Trophoblast cell (in vitro differentiated cells and primary cell): ENCODE measurements around the gene ACVR1B.
A peak's percentile ranks its signal among the peaks of the same experiment; 100 is the strongest.

Experiments used
- DNase-seq, 2 donors: peaks; one replicate each; pipeline ENCODE4 v3.0.0-alpha.2; 2016
- H2AFZ ChIP-seq: 2 replicates; pipeline ENCODE4 v1.6.1; 2013; ENCODE audit warnings: low read length, moderate library complexity, mild to moderate bottlenecking; ENCODE audit not compliant: insufficient read depth, poor library complexity
- H2AK5ac ChIP-seq: 2 replicates; pipeline ENCODE4 v1.6.1; 2013; ENCODE audit warnings: mild to moderate bottlenecking, low read length
- H2BK120ac ChIP-seq: 2 replicates; pipeline ENCODE4 v1.6.1; 2013; ENCODE audit warnings: low read length, mild to moderate bottlenecking, moderate library complexity; ENCODE audit not compliant: insufficient read depth, poor library complexity
- H2BK12ac ChIP-seq: 2 replicates; pipeline ENCODE4 v1.6.1; 2013; ENCODE audit warnings: mild to moderate bottlenecking, low read length, moderate library complexity
- H2BK5ac ChIP-seq: 2 replicates; pipeline ENCODE4 v1.6.1; 2013; ENCODE audit warnings: low read length, low read depth, moderate library complexity, mild to moderate bottlenecking; ENCODE audit not compliant: poor library complexity
- H3K14ac ChIP-seq: 2 replicates; pipeline ENCODE4 v1.6.1; 2013; ENCODE audit warnings: mild to moderate bottlenecking, low read length
- H3K18ac ChIP-seq: 2 replicates; pipeline ENCODE4 v1.6.1; 2013; ENCODE audit warnings: mild to moderate bottlenecking, low read length
- H3K23ac ChIP-seq: 2 replicates; pipeline ENCODE4 v1.6.1; 2013; ENCODE audit warnings: low read length
- H3K27ac ChIP-seq: 2 replicates; pipeline ENCODE4 v1.5.1; 2013; ENCODE audit warnings: low read depth, mild to moderate bottlenecking, inconsistent platforms, low read length, moderate library complexity
- H3K27me3 ChIP-seq: 2 replicates; pipeline ENCODE4 v1.6.1; 2013; ENCODE audit warnings: inconsistent platforms, mild to moderate bottlenecking, low read length, moderate library complexity; ENCODE audit not compliant: insufficient read depth
- H3K36me3 ChIP-seq, 2 experiments: 1 replicate in 1 of 2; 2 replicates in 1 of 2; pipeline ENCODE4 v1.6.1; 2013; ENCODE audit warnings: low read length in 2 of 2, mild to moderate bottlenecking in 2 of 2, moderate library complexity in 1 of 2; ENCODE audit not compliant: insufficient read depth in 2 of 2, control insufficient read depth in 1 of 2
- H3K4ac ChIP-seq: 2 replicates; pipeline ENCODE4 v1.6.1; 2013; ENCODE audit warnings: low read depth, mild to moderate bottlenecking, low read length, moderate library complexity
- H3K4me1 ChIP-seq, 2 experiments: 1 replicate in 1 of 2; 2 replicates in 1 of 2; pipeline ENCODE4 v1.6.1; 2013; ENCODE audit warnings: low read length in 2 of 2, mild to moderate bottlenecking in 2 of 2, moderate library complexity in 1 of 2; ENCODE audit not compliant: insufficient read depth in 2 of 2, control insufficient read depth in 1 of 2
- H3K4me2 ChIP-seq: 2 replicates; pipeline ENCODE4 v1.6.1; 2013; ENCODE audit warnings: inconsistent platforms, mild to moderate bottlenecking, low read length, moderate library complexity
- H3K4me3 ChIP-seq: 2 replicates; pipeline ENCODE4 v1.5.1; 2013; ENCODE audit warnings: mild to moderate bottlenecking, low read depth, low read length, inconsistent platforms
- H3K79me1 ChIP-seq: one replicate; pipeline ENCODE4 v1.6.1; 2013; ENCODE audit warnings: low read length
- H3K79me2 ChIP-seq: 2 replicates; pipeline ENCODE4 v1.6.1; 2013; ENCODE audit warnings: low read length, mild to moderate bottlenecking; ENCODE audit not compliant: control insufficient read depth, insufficient read depth, poor library complexity
- H3K9ac ChIP-seq: 2 replicates; pipeline ENCODE4 v1.6.1; 2013; ENCODE audit warnings: mild to moderate bottlenecking, low read length
- H3K9me3 ChIP-seq: 2 replicates; pipeline ENCODE4 v1.6.1; 2013; ENCODE audit warnings: low read depth, mild to moderate bottlenecking, control low read depth, inconsistent platforms, low read length; ENCODE audit not compliant: insufficient read depth
- H4K12ac ChIP-seq: 2 replicates; pipeline ENCODE4 v1.6.1; 2013; ENCODE audit warnings: low read depth, mild to moderate bottlenecking, low read length, moderate library complexity
- H4K8ac ChIP-seq: 2 replicates; pipeline ENCODE4 v1.6.1; 2013; ENCODE audit warnings: low read depth, mild to moderate bottlenecking, low read length, moderate library complexity
- H4K91ac ChIP-seq: one replicate; pipeline ENCODE4 v1.6.1; 2013; ENCODE audit warnings: low read depth, mild to moderate bottlenecking, low read length, moderate library complexity
- WGBS: extraction: QIAGEN DNeasy Blood & Tissue Kit; methylation state at CpG from one replicate; pipeline ENCODE4 v1.1.7; 2013; ENCODE audit warnings: missing lambda C conversion rate; ENCODE audit not compliant: insufficient read length, insufficient coverage; ENCODE audit errors: extremely low coverage; 5-methylcytosine and 5-hydroxymethylcytosine counted together

ACVR1B gene

DNA sequence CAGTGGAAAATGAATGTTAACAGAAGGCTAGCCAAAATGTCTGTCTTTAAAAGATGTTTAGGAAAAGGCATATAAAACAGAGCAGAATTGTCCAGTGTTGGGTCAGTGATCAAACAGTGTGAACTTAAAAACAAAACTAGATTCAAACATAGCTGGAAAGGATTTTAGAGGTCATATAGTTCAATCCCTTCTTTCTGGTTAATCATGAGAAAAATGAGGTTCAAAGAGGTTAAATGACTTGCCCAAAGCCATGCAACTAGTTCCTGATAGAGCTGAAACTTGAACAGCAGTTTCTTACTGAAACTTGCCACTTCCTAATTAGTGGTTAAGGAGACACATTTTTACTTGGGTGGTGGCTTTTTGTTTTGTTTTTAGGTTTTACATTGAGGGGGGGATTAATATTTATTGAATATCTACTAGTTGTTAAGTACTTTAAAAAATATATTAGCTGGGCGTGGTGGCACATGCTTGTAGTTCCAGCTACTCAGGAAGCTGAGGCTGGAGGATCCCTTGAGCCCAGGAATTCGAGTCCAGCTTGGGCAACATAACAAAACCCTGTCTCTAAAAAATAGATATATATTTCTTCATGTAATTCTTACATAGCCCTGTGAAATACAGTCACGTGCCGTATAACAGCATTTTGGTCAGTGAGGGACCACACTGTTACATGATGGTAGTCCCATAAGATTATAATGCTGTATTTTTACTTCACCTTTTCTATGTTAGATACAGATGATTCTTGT lies 20.4 kb downstream of the ACVR1B start:
- Histone ChIP-seq H3K14ac (no peak overlapping the region), H3K27me3 (no peaks in the 10 kb centered on the region), H3K79me2 (no peaks in the 10 kb centered on the region), H3K27ac (no peak overlapping the region), H3K18ac (no peak overlapping the region), H3K4me3 (no peak overlapping the region), H3K4me2 (no peak overlapping the region), H2AK5ac (no peak overlapping the region), H3K79me1 (no peaks in the 10 kb centered on the region), H2BK120ac (no peak overlapping the region), H4K91ac (no peak overlapping the region), H2AFZ (no peak overlapping the region), H3K4me1 (peaks cover 0 to 2% of the 10 kb centered on the region in 2 experiments), H2BK12ac (no peak overlapping the region), H4K8ac (no peak overlapping the region), H3K4ac (no peak overlapping the region), H3K9ac (no peak overlapping the region), H3K23ac (no peak overlapping the region), H2BK5ac (no peak overlapping the region), H4K12ac (no peak overlapping the region), H3K36me3 (peaks cover 0 to 6% of the 10 kb centered on the region in 2 experiments), H3K9me3 (peaks cover 1% of the 10 kb centered on the region)
- WGBS, result no CpG with 5 or more reads among the region's 4 CpGs
- DNase-seq, result peak; percentile 25 to 44

DNA sequence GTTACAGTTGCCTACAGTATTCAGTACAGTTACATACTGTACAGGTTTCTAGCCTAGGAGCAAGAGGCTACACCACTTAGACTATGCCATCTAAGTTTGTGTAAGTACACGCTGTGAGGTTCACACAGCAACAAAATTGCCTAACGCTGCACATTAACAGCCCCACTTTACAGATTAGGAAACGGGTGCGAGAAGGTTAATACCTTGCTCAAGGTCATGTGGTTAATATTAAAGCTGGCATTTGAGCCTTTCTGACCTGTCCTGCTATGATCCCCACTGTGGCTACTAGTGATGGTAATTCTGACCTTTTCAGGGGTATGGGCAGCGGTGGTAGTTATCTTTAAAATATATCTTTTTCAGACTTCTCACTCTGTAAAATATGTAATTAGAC lies 20.9 kb downstream of the ACVR1B start:
- H2AFZ ChIP-seq, result no peak overlapping the region
- peaks cover 0 to 2% of the 10 kb centered on the region in 2 experiments for H3K4me1 ChIP-seq
- no peak for DNase-seq
- no peak overlapping the region for H3K4me2 ChIP-seq
- H3K9me3 ChIP-seq, result peaks cover 1% of the 10 kb centered on the region
- no peaks in the 10 kb centered on the region for H3K79me2 ChIP-seq
- no peak overlapping the region for H3K14ac ChIP-seq
- no peak overlapping the region for H4K12ac ChIP-seq
- no peak overlapping the region for H2BK12ac ChIP-seq
- no peak overlapping the region for H3K4ac ChIP-seq
- H3K4me3 ChIP-seq, result no peak overlapping the region
- H3K79me1 ChIP-seq, result no peaks in the 10 kb centered on the region
- no peak overlapping the region for H3K27ac ChIP-seq
- no peak overlapping the region for H3K23ac ChIP-seq
- H3K36me3 ChIP-seq, result peaks cover 0 to 7% of the 10 kb centered on the region in 2 experiments
- H4K8ac ChIP-seq, result no peak overlapping the region
- no peak overlapping the region for H4K91ac ChIP-seq
- no CpG with 5 or more reads among the region's 5 CpGs for WGBS
- H3K9ac ChIP-seq, result no peak overlapping the region
- no peak overlapping the region for H3K18ac ChIP-seq
- H2BK120ac ChIP-seq, result no peak overlapping the region
- H3K27me3 ChIP-seq, result no peaks in the 10 kb centered on the region
- H2AK5ac ChIP-seq, result no peak overlapping the region
- H2BK5ac ChIP-seq, result no peak overlapping the region

DNA sequence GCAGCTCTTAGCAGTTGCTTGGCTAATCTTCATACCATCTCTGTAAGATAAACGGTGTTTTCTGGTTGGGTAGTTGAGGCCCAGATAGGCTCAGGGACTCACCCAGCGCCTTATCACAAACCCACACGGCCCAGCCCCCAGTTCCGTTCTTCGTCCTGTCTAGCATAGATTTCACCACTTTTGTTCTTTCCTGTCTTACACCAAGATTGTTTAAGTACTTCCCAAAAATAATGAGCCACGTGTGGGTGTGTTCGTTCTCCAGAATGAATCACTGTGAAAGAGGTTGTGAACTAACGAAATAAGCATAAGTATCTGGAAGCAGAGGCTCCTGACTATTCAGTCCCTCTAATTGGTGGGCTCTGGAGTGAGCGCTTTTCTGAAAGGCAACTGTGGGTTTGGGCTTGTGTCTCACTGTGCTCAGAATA lies 21.4 kb downstream of the ACVR1B start:
- no peak overlapping the region for H2BK5ac ChIP-seq
- H4K12ac ChIP-seq, result no peak overlapping the region
- H3K79me1 ChIP-seq, result no peaks in the 10 kb centered on the region
- H3K18ac ChIP-seq, result no peak overlapping the region
- WGBS, result no CpG with 5 or more reads among the region's 9 CpGs
- no peak overlapping the region for H2AFZ ChIP-seq
- H4K91ac ChIP-seq, result no peak overlapping the region
- H3K4me2 ChIP-seq, result no peak overlapping the region
- H3K4me1 ChIP-seq, result peaks cover 0 to 2% of the 10 kb centered on the region in 2 experiments
- H3K14ac ChIP-seq, result no peak overlapping the region
- no peak overlapping the region for H4K8ac ChIP-seq
- no peak overlapping the region for H2BK120ac ChIP-seq
- no peaks in the 10 kb centered on the region for H3K27me3 ChIP-seq
- no peak overlapping the region for H3K4me3 ChIP-seq
- H3K23ac ChIP-seq, result no peak overlapping the region
- H3K27ac ChIP-seq, result no peak overlapping the region
- peaks cover 1% of the 10 kb centered on the region for H3K9me3 ChIP-seq
- H2AK5ac ChIP-seq, result no peak overlapping the region
- peak; percentile 99 for DNase-seq
- H2BK12ac ChIP-seq, result no peak overlapping the region
- no peaks in the 10 kb centered on the region for H3K79me2 ChIP-seq
- H3K36me3 ChIP-seq, result peaks cover 0 to 7% of the 10 kb centered on the region in 2 experiments
- no peak overlapping the region for H3K4ac ChIP-seq
- H3K9ac ChIP-seq, result no peak overlapping the region

DNA sequence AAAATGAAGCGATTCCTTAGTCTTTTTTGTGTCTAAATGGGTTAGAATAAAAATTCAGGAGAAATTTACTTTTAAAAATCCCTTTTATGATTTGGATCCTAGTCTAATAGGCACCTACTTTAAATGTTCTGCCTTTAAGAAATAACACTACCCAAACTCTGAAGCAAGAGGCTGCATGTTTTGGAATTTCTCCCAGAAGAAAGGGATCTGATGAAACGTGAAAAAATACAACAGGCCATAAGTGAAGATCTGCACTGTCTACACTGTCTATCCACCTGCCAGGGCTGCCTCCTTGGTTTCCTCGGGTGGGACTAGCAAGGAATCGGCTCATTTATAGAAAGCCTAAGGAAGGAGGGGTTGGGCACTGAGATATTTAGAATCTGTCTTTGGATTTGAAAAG lies 22.1 kb downstream of the ACVR1B start:
- no peak overlapping the region for H2BK12ac ChIP-seq
- H3K9me3 ChIP-seq, result peaks cover 1% of the 10 kb centered on the region
- H3K79me1 ChIP-seq, result no peaks in the 10 kb centered on the region
- no peak overlapping the region for H3K9ac ChIP-seq
- no CpG with 5 or more reads among the region's 4 CpGs for WGBS
- no peak overlapping the region for H2BK5ac ChIP-seq
- H4K8ac ChIP-seq, result no peak overlapping the region
- H2AK5ac ChIP-seq, result no peak overlapping the region
- DNase-seq, result no peak
- no peak overlapping the region for H3K18ac ChIP-seq
- no peaks in the 10 kb centered on the region for H3K79me2 ChIP-seq
- no peaks in the 10 kb centered on the region for H3K27me3 ChIP-seq
- peaks cover 0 to 2% of the 10 kb centered on the region in 2 experiments for H3K4me1 ChIP-seq
- H2BK120ac ChIP-seq, result no peak overlapping the region
- H3K14ac ChIP-seq, result no peak overlapping the region
- H2AFZ ChIP-seq, result no peak overlapping the region
- H3K27ac ChIP-seq, result no peak overlapping the region
- H3K4me2 ChIP-seq, result no peak overlapping the region
- H3K36me3 ChIP-seq, result peaks cover 0 to 7% of the 10 kb centered on the region in 2 experiments
- no peak overlapping the region for H4K12ac ChIP-seq
- H3K4ac ChIP-seq, result no peak overlapping the region
- H3K4me3 ChIP-seq, result no peak overlapping the region
- H4K91ac ChIP-seq, result no peak overlapping the region
- no peak overlapping the region for H3K23ac ChIP-seq
